Measurements from ENCODE around the gene TSC2.

TSC2 gene

DNA sequence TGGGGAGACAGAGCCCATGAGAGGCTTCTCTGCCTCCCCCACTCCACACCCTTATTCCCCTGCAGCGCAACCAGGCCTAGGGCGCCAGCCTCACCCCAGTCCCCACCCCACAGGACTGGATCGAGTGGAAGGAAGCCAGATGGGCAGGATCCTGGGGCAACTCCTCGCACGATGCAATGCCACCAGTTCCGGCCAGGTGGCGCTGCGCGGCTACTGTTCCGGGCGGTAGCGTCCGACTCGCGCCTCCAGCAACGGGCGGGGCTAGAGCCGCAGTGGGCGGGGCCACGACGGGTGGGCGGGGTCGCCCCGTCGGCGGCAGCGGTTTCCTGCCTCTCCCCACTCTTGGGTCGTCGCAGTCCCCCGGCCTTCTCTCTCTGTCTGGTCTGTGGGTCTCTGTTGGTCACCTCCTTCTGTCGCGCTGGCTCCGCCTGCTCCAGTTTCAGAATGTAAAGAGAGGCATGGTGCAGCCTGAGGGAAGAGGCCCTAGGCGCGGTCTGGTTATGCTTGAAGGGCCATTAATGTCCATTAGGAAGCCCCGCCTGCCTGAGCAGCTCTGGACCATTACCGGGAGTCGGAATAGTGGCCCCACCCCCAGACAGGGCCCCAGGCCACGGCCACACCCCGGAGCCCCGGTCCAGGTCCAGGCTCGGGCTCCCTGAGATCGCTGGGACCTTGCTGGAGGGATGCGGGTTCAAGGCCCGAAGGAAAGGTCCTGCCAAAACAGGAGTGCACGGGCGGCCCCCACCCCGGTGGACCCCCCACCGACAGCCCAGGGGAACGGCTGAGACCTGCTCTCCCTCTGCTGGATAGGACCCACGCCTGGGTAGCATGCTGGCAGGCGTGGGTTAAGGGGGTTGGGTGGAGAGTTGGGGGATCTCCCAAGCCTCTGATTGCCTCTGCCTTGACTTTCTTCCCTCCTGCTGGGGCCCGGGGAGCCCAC lies 24.4 kb upstream of the TSC2 start:
- H3K27ac ChIP-seq: peak overlapping the region; percentile 54; the same call in 1 of the 2 replicates
- TF ChIP-seq, protein P1, sequence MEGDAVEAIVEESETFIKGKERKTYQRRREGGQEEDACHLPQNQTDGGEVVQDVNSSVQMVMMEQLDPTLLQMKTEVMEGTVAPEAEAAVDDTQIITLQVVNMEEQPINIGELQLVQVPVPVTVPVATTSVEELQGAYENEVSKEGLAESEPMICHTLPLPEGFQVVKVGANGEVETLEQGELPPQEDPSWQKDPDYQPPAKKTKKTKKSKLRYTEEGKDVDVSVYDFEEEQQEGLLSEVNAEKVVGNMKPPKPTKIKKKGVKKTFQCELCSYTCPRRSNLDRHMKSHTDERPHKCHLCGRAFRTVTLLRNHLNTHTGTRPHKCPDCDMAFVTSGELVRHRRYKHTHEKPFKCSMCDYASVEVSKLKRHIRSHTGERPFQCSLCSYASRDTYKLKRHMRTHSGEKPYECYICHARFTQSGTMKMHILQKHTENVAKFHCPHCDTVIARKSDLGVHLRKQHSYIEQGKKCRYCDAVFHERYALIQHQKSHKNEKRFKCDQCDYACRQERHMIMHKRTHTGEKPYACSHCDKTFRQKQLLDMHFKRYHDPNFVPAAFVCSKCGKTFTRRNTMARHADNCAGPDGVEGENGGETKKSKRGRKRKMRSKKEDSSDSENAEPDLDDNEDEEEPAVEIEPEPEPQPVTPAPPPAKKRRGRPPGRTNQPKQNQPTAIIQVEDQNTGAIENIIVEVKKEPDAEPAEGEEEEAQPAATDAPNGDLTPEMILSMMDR (conservative IDR thresholded peaks at IDR 0.05): peak; percentile 84

DNA sequence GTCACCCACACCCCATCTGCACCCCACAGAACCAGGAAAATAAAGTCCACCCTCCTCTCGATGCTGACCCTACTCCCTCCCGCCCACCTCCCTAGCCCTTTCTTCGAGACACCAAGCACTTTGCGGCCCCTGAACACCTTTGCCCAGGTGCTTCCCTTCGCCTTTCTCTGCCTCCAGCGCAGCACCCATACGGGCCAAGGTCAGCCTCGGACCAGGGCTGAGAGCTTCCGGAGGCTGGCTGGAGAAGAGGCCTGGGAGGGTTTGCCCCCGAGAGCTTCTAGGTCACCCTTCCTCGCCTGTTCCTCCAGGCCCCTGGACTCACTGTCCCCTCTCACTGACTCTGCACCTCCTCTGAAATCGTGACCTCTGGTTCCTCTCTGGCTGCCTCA lies 23.8 kb upstream of the TSC2 start:
- peak overlapping the region; percentile 54; the same call in 1 of the 2 replicates for H3K27ac ChIP-seq
- TF ChIP-seq, protein P1 (conservative IDR thresholded peaks at IDR 0.05): no peak

DNA sequence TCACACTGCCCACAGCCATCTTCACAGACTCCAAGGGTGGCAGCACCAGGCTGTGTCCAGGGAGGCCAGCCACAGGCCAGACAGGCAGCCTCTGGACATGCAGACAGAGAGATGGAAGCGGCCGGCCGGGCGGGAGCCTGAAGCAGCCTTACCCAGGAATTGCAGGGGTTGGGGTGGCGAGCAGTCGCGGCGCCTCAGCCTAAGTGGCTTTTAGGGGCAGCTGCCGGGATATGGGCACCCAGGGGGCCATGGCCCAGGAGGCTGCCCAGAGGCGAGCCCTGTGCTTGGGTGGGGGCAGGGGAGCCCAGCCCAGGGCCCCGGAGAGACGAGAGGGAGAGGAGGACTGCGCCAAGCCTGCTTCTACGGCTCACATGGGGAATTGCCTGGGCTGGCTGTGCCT lies 22.5 kb upstream of the TSC2 start:
- H3K27ac ChIP-seq: no peak overlapping the region
- TF ChIP-seq, protein P1 (conservative IDR thresholded peaks at IDR 0.05): no peak

DNA sequence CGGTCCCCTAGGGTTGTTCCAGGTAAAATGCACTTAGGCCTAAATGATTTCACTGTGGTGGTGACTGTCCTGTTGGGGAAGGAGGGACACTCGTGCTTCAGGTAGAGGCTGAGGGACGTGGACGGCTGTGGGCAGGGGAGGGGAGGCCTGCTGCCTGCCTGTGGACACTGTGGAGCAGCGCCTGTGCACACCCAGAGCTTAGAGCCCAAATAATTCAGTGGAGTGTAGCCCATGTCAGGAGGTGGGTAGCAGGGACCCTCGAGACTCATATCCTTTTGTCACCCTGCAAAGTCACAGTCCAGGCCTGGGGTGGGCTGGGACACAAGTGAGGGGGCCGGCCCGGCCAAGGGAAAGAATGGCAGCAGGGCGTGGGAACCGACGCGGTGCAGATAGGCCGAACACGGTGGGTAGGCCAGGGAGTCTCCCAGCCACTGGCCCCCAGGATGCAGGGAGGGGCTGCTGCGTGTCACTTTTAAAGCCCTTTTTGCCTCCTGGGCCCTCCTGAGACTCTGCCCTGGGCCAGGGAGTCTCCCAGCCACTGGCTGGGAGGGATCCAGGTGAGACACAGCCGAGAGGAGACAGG lies 21.8 kb upstream of the TSC2 start:
- H3K27ac ChIP-seq: peak overlapping the region; percentile 79; the same call in 1 of the 2 replicates
- TF ChIP-seq, protein P1 (conservative IDR thresholded peaks at IDR 0.05): no peak

DNA sequence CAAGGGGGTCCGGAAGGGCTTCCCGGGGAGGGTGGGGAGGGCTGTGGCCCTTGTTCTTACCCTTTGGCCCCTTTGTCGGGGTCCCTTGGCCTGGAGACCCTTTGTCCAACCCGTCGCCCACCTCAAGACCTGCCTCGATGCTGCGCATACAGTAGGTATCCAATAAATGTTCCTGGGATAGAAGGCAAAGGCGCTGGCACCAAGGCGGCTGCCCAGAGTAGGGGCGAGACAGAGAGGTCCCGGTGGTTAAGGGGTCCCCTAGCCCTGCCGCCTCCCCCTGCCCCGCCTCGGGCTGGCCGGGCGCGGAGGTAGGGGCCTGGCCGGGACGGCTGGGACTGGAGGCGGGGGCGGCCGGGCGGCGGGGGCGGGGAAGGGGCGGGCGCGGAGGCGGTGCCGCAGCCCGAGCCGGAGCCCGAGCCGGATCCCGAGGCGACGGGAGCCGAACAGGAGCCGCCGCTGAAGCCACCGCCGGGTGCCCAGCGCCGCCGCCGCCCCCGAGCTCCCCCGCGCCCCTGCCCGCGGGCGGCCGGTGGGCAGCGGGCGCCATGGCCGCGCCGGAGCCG lies 21.2 kb upstream of the TSC2 start, which contains the start of gene NHERF2:
Gene NHERF2 (plus strand): TSS at position 442 of the 563 bp plus-strand sequence. CDS start 104 bp downstream, at position 546.
- TF ChIP-seq, protein P1 (conservative IDR thresholded peaks at IDR 0.05): no peak
- H3K27ac ChIP-seq: peak within 1 kb of the TSS; percentile 79

DNA sequence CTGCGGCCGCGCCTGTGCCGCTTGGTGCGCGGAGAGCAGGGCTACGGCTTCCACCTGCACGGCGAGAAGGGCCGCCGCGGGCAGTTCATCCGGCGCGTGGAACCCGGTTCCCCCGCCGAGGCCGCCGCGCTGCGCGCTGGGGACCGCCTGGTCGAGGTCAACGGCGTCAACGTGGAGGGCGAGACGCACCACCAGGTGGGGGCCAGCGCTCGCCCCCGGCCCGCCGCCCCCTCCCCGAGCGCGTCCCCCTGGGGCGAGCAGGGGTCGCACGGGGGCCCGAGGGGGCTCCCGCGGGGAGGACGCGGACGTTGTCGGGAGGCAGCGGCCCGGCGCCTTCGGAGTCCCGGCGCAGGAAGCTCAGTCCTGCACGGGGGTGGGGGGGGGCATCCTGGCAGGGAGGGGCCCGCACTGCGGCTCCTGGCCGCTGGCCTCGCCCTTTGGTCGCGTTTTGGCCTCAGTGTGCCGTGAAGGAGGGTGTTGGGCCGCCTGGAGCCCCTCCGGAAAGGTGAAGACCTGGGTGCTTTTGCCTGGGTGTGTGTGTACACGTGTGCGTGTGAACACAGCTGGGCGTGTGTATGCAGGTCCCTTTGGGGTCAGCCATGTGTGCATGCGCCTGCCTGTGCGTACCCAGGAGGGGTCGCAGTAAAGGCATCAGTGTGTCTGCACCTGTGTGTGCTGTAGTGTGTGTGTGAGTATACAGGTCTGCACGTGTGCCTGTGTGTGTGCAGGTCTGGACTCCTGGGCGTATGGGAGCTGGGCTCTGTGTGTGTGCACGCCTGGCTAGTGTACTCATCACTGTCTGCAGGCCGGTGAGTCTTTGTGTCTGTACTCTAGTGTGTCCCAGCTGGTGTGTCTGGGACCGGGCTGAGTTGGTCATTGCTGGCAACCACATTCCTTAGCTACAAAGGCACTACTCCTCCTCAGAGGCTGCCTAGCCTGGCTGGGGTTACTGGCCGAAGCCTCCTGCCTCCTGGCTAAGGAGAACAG lies 20.5 kb upstream of the TSC2 start:
- H3K27ac ChIP-seq: peak overlapping the region; percentile 79
- TF ChIP-seq, protein P1 (conservative IDR thresholded peaks at IDR 0.05): no peak
